HFFc6 (cell line): ENCODE measurements around the gene MYO15A. TPM values are rescaled to one million over a fixed set of nuclear protein-coding genes. Genes with fewer than 3 reads are reported as not detected.

Experiments
- DNase-seq: peaks from one replicate; pipeline ENCODE4 v3.0.0-alpha.2; 2018
- H3K27ac Mint-ChIP-seq: 2 replicates; pipeline ENCODE4 v1.8.0; 2020; ENCODE audit warnings: mild to moderate bottlenecking, mixed read lengths
- H3K27me3 Mint-ChIP-seq: 2 replicates; pipeline ENCODE4 v1.8.0; 2021; ENCODE audit warnings: mild to moderate bottlenecking, moderate library complexity, mixed read lengths; ENCODE audit not compliant: insufficient read depth
- H3K36me3 Mint-ChIP-seq: 2 replicates; pipeline ENCODE4 v1.8.0; 2021; ENCODE audit warnings: low read depth, mixed read lengths
- H3K4me1 Mint-ChIP-seq: 2 replicates; pipeline ENCODE4 v1.8.0; 2020; ENCODE audit warnings: low read depth, mixed read lengths
- H3K4me3 Mint-ChIP-seq: 2 replicates; pipeline ENCODE4 v1.8.0; 2020; ENCODE audit warnings: mild to moderate bottlenecking, moderate library complexity, mixed read lengths
- H3K9me3 Mint-ChIP-seq: 2 replicates; pipeline ENCODE4 v1.8.0; 2020; ENCODE audit warnings: mild to moderate bottlenecking, mixed read lengths
- total RNA-seq, 6 experiments: library from RNA; stranded (reverse); fragmentation: NEBNext Ultra II Directional; extraction: Animal tissue kit (Norgen Biotek cat#: 25700); gene quantifications; 2 replicates in 1 of 6; 3 replicates in 5 of 6; pipeline ENCODE4 v1.2.3, GENCODE V29; 2021
- TF ChIP-seq, protein P1 (sequence below): fragments of 200-600 bp; sonication (generic); IDR thresholded peaks from 2 replicates; pipeline ENCODE4 v1.5.0; 2021; ENCODE audit warnings: antibody characterized with exemption, mild to moderate bottlenecking

Gene MYO15A
- total RNA-seq, 6 experiments from 2014 or later, result 0.12 to 0.20 (median 0.16) TPM; not detected in 2

GRCh38 chr17:18159551-18160120 lies 51.1 kb downstream of the MYO15A start:
- H3K4me3 Mint-ChIP-seq, result no peak overlapping the region
- H3K27me3 Mint-ChIP-seq, result peaks cover 5% of the 10 kb centered on the region
- no peak overlapping the region for H3K27ac Mint-ChIP-seq
- no peaks in the 10 kb centered on the region for H3K9me3 Mint-ChIP-seq
- peaks cover 34% of the 10 kb centered on the region for H3K4me1 Mint-ChIP-seq
- no peak for DNase-seq
- TF ChIP-seq, protein P1, sequence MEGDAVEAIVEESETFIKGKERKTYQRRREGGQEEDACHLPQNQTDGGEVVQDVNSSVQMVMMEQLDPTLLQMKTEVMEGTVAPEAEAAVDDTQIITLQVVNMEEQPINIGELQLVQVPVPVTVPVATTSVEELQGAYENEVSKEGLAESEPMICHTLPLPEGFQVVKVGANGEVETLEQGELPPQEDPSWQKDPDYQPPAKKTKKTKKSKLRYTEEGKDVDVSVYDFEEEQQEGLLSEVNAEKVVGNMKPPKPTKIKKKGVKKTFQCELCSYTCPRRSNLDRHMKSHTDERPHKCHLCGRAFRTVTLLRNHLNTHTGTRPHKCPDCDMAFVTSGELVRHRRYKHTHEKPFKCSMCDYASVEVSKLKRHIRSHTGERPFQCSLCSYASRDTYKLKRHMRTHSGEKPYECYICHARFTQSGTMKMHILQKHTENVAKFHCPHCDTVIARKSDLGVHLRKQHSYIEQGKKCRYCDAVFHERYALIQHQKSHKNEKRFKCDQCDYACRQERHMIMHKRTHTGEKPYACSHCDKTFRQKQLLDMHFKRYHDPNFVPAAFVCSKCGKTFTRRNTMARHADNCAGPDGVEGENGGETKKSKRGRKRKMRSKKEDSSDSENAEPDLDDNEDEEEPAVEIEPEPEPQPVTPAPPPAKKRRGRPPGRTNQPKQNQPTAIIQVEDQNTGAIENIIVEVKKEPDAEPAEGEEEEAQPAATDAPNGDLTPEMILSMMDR, result no peak
- no peaks in the 10 kb centered on the region for H3K36me3 Mint-ChIP-seq

DNA sequence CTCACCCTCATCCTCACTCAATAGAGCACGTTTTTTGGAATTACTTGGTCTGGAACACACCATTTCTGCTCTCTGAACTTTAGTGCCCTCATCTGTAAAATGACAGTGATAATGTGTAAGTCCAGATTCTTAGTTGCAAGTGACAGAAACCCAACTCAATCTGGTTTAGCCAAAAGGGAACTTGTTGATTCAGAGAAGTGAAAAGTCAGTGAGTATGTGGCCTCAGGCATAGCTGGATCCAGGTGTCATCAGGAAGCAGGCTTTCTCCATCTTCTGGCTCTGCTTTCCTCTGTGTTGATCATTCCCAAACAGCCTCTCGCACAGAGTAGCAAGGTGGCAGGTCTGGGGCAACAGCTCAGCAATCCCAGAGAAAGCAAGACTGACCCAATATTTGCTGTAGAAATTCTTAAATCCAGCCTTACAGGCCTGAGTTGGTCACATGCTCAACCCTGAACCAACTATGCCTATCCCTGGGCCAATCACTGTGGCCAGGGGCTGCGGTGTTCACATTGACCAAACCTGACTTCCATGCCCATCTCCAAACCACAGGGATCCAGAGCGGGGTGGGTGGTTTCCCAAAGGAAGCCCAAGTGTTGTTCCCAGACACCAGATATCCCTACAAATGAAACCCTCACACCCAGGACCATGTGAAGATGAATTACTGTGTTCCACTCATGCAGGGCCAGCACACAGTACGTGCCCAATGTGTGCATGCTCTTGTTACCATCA lies 51.7 kb downstream of the MYO15A start:
- Mint-ChIP-seq H3K4me3 (no peak overlapping the region), H3K9me3 (no peaks in the 10 kb centered on the region), H3K27me3 (peaks cover 3% of the 10 kb centered on the region), H3K4me1 (peaks cover 34% of the 10 kb centered on the region), H3K27ac (no peak overlapping the region), H3K36me3 (no peaks in the 10 kb centered on the region)
- TF ChIP-seq, protein P1, result no peak
- DNase-seq, result no peak

GRCh38 chr17:18161207-18162145 lies 52.9 kb downstream of the MYO15A start:
- TF ChIP-seq, protein P1, result no peak
- no peaks in the 10 kb centered on the region; the same call in 1 of the 2 replicates for H3K36me3 Mint-ChIP-seq
- H3K4me1 Mint-ChIP-seq, result peaks cover 32% of the 10 kb centered on the region
- H3K27ac Mint-ChIP-seq, result no peak overlapping the region
- H3K4me3 Mint-ChIP-seq, result no peak overlapping the region
- peaks cover 3% of the 10 kb centered on the region for H3K27me3 Mint-ChIP-seq
- no peak for DNase-seq
- H3K9me3 Mint-ChIP-seq, result no peaks in the 10 kb centered on the region

- Mint-ChIP-seq H3K36me3 (peaks cover 9% of the 10 kb centered on the region), H3K4me3 (no peak overlapping the region), H3K9me3 (peaks cover 10% of the 10 kb centered on the region), H3K27me3 (peaks cover 6% of the 10 kb centered on the region), H3K27ac (no peak overlapping the region), H3K4me1 (peaks cover 25% of the 10 kb centered on the region)
- TF ChIP-seq, protein P1, result no peak
- no peak for DNase-seq
These were observed 55.0 kb downstream of the MYO15A start for GRCh38 chr17:18163547-18163946.

GRCh38 chr17:18166894-18167293 lies 58.3 kb downstream of the MYO15A start:
- TF ChIP-seq, protein P1, result peak; percentile 20; the same call in 1 of the 2 replicates
- no peak overlapping the region for H3K27ac Mint-ChIP-seq
- peaks cover 10% of the 10 kb centered on the region for H3K9me3 Mint-ChIP-seq
- H3K4me1 Mint-ChIP-seq, result peaks cover 4% of the 10 kb centered on the region
- H3K27me3 Mint-ChIP-seq, result peaks cover 10% of the 10 kb centered on the region
- H3K4me3 Mint-ChIP-seq, result no peak overlapping the region
- no peak for DNase-seq
- H3K36me3 Mint-ChIP-seq, result peaks cover 9% of the 10 kb centered on the region
